Loucy (cell line): ENCODE measurements around the gene CDH13.

Source experiments
- H2AFZ ChIP-seq: fragments of 200-600 bp; sonication (generic); 2 replicates; pipeline ENCODE4 v1.6.0; 2016; ENCODE audit warnings: antibody characterized with exemption, mild to moderate bottlenecking, low read length, moderate library complexity
- H3F3A ChIP-seq: fragments of 200-600 bp; 2 replicates; pipeline ENCODE4 v1.6.0; 2016; ENCODE audit warnings: antibody characterized with exemption, low read depth, mild to moderate bottlenecking
- H3K27me3 ChIP-seq: fragments of 200-600 bp; sonication (generic); 2 replicates; pipeline ENCODE4 v1.6.1; 2014; ENCODE audit warnings: low read length, mild to moderate bottlenecking; ENCODE audit not compliant: insufficient read depth, poor library complexity, severe bottlenecking
- H3K36me3 ChIP-seq: fragments of 200-600 bp; sonication (generic); 2 replicates; pipeline ENCODE4 v1.6.1; 2016; ENCODE audit warnings: low read length; ENCODE audit not compliant: insufficient read depth
- H3K4me1 ChIP-seq: fragments of 200-600 bp; sonication (generic); 2 replicates; pipeline ENCODE4 v1.5.1; 2014; ENCODE audit warnings: low read length, mild to moderate bottlenecking; ENCODE audit not compliant: insufficient read depth, poor library complexity, severe bottlenecking
- H3K4me2 ChIP-seq: fragments of 200-600 bp; sonication (generic); 2 replicates; pipeline ENCODE4 v1.6.0; 2014; ENCODE audit warnings: antibody characterized with exemption, low read length, low read depth, mild to moderate bottlenecking; ENCODE audit not compliant: poor library complexity, severe bottlenecking
- H3K4me3 ChIP-seq: fragments of 200-600 bp; sonication (generic); 2 replicates; pipeline ENCODE4 v1.5.1; 2014; ENCODE audit warnings: low read length, mild to moderate bottlenecking, mixed read lengths; ENCODE audit not compliant: poor library complexity, severe bottlenecking
- H3K79me2 ChIP-seq: fragments of 200-600 bp; sonication (generic); 2 replicates; pipeline ENCODE4 v1.6.1; 2014; ENCODE audit warnings: low read length; ENCODE audit not compliant: insufficient read depth
- H3K9ac ChIP-seq: fragments of 200-600 bp; sonication (generic); 2 replicates; pipeline ENCODE4 v1.6.0; 2014; ENCODE audit warnings: mild to moderate bottlenecking, low read depth, low read length, moderate library complexity; ENCODE audit not compliant: poor library complexity, severe bottlenecking
- H3K9me2 ChIP-seq: fragments of 200-600 bp; sonication (generic); replicated peaks from 2 replicates; pipeline ENCODE4 v1.6.1; 2016; ENCODE audit warnings: low read depth, low read length, mixed read lengths
- H3K9me3 ChIP-seq: fragments of 200-600 bp; sonication (generic); 2 replicates; pipeline ENCODE4 v1.6.1; 2014; ENCODE audit warnings: mild to moderate bottlenecking, antibody characterized with exemption, low read length, low read depth; ENCODE audit not compliant: insufficient read depth
- H4K20me1 ChIP-seq: fragments of 200-600 bp; sonication (generic); 2 replicates; pipeline ENCODE4 v1.6.0; 2014; ENCODE audit warnings: antibody characterized with exemption, low read length, mild to moderate bottlenecking; ENCODE audit not compliant: insufficient read depth, poor library complexity, severe bottlenecking
- CTCF ChIP-seq: fragments of 200-600 bp; sonication (generic); conservative IDR thresholded peaks from 2 replicates; pipeline ENCODE4 v1.5.1; 2014; ENCODE audit warnings: mild to moderate bottlenecking, antibody characterized with exemption, low read length
- EZH2phosphoT487 ChIP-seq: fragments of 200-600 bp; IDR thresholded peaks from 2 replicates; pipeline ENCODE4 v1.6.1; 2018; ENCODE audit warnings: antibody characterized with exemption, mild to moderate bottlenecking, moderate library complexity, borderline replicate concordance

CDH13 gene

DNA sequence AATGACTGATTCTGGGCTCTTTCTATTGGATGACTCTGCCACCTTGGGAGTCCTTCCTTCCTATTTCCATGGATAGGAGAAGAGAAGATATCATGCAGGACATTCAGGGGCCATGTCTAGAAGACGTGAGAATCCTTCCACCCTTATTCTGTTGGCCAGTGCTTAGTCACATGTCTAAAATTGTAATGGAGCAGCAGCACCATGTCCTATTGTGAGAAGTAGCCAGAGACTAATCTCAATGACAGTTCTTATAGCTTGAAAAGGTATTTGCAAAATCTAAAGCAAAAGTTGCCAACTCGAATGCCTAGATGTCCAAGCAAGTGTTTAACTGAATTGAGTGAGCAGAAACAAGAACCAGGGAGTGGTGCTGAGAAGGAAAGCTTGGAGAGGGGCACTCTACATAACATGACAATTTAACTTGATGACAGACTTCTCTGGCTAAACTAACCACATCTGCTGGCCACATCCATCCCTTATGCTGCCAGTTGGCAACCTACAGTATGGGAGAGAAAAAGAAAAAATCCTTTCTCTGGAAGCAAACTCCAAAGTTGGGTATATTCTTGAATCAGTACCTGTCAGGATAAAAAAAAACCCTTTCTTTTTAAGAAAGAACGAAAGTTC is 225.7 kb downstream of the CDH13 start:
- no peak overlapping the region for H3K4me3 ChIP-seq
- H3K9ac ChIP-seq, result no peak overlapping the region
- H3K9me3 ChIP-seq, result no peaks in the 10 kb centered on the region
- no peaks in the 10 kb centered on the region for H3K36me3 ChIP-seq
- H3K27me3 ChIP-seq, result no peaks in the 10 kb centered on the region
- no peak for TF ChIP-seq CTCF
- TF ChIP-seq EZH2phosphoT487, result no peak
- H3K4me1 ChIP-seq, result no peaks in the 10 kb centered on the region
- H3K4me2 ChIP-seq, result no peak overlapping the region
- no peak overlapping the region for H2AFZ ChIP-seq
- no peaks in the 10 kb centered on the region for H4K20me1 ChIP-seq
- H3F3A ChIP-seq, result no peaks in the 10 kb centered on the region
- no peaks in the 10 kb centered on the region for H3K79me2 ChIP-seq
- no peaks in the 10 kb centered on the region for H3K9me2 ChIP-seq

DNA sequence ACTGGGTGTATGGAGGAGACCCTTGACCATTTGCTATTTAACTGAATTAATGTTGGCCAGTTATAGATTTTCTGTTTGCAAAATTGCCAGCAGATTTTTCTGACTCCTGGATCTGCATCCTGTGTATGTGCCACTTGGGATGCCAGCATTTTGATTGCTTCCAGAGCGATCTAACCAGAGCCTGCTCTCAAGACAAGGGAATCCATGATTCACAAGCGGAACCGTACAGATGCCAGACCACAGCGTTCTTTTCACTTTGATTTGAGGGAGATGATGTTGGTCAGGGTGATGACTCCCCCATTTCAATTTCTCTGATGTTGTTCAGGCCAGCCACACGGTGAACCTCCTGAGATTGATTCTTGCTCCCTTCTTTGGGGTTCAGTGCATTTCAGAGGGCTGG is 228.7 kb downstream of the CDH13 start:
- Histone ChIP-seq H3K9me2 (no peaks in the 10 kb centered on the region), H3K9ac (no peak overlapping the region), H3K4me3 (no peak overlapping the region), H2AFZ (no peak overlapping the region), H3F3A (no peaks in the 10 kb centered on the region), H3K9me3 (no peaks in the 10 kb centered on the region), H4K20me1 (no peaks in the 10 kb centered on the region), H3K27me3 (no peaks in the 10 kb centered on the region), H3K4me1 (no peaks in the 10 kb centered on the region), H3K79me2 (no peaks in the 10 kb centered on the region), H3K36me3 (no peaks in the 10 kb centered on the region), H3K4me2 (no peak overlapping the region)
- TF ChIP-seq CTCF (no peak), EZH2phosphoT487 (no peak)

DNA sequence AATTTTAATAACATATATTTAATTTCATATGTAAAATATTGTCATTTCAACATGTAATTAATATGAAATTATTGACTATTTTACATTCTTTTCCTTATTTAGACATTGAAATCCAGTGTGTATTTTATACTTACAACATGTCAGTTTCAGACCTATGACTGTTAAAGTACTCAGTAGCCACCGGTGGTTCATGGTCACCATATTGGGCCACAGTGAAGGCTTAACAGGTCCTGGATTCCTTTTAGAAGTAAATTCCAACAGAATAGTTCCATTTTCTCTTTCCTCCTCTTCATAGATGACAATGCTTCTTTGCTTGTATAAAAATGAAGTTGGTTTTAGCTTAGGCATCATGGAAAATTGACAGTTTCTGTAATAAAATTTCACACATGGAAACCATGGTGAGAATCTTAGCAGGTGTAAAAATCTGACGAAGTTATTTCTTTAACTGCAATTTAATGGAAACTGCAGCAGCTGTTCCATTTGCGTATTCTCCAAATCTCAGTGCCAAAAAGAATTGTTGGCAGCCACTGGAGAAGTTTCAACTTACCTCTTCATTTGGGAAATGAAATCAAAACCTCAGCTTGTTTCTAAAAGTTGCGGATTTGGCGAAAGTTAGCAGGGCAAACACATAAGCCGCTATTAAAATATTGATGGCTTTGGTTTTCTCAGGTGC is 231.1 kb downstream of the CDH13 start:
- Histone ChIP-seq H3K9me3 (no peaks in the 10 kb centered on the region), H3K9ac (no peak overlapping the region), H3K79me2 (no peaks in the 10 kb centered on the region), H3K4me2 (no peak overlapping the region), H3K9me2 (no peaks in the 10 kb centered on the region), H3F3A (no peaks in the 10 kb centered on the region), H3K4me1 (no peaks in the 10 kb centered on the region), H4K20me1 (no peaks in the 10 kb centered on the region), H3K4me3 (no peak overlapping the region), H3K27me3 (no peaks in the 10 kb centered on the region), H3K36me3 (no peaks in the 10 kb centered on the region), H2AFZ (no peak overlapping the region)
- TF ChIP-seq EZH2phosphoT487 (no peak), CTCF (no peak)
